ENCODE measurements around the gene PDCL2. TPM values are rescaled to one million over a fixed set of nuclear protein-coding genes. Genes with fewer than 3 reads are reported as not detected.

PDCL2 gene
- total RNA-seq, 1 experiment from 2014 or later = not detected

GRCh38 chr4:55549888-55550287, 42.2 kb downstream of the PDCL2 start:
- Histone ChIP-seq H3K4me1 (ENCODE audit: insufficient read depth, low read length) (peaks cover 8% of the 10 kb centered on the region; the same call in 1 of the 2 replicates), H4K20me1 (ENCODE audit: control insufficient read depth, insufficient read depth, insufficient read length) (no peaks in the 10 kb centered on the region), H3K9me3 (ENCODE audit: control insufficient read depth, low read depth, low read length) (no peaks in the 10 kb centered on the region), H3K27me3 (ENCODE audit: insufficient read depth, low read length) (no peaks in the 10 kb centered on the region), H3K4ac (ENCODE audit: low read depth, low read length) (no peak overlapping the region), H3K9ac (ENCODE audit: extremely low read depth, insufficient read length, low read length) (no peak overlapping the region), H4K5ac (ENCODE audit: insufficient read length, low read depth, low read length) (no peak overlapping the region), H3K27ac (ENCODE audit: insufficient read length, low read depth, low read length) (no peak overlapping the region), H2AFZ (ENCODE audit: low read length) (no peak overlapping the region), H4K91ac (ENCODE audit: insufficient read length, low read depth, low read length) (no peak overlapping the region), H3K79me1 (ENCODE audit: insufficient read depth, low read depth, low read length, poor library complexity, severe bottlenecking) (no peaks in the 10 kb centered on the region), H2AK5ac (ENCODE audit: insufficient read length, low read length) (no peak overlapping the region), H3K23ac (ENCODE audit: insufficient read length, low read depth, low read length) (no peak overlapping the region), H2BK12ac (ENCODE audit: insufficient read length, low read depth, low read length) (no peak overlapping the region), H3K23me2 (ENCODE audit: insufficient read length, low read depth, low read length, poor library complexity, severe bottlenecking) (peaks cover 6% of the 10 kb centered on the region), H3K79me2 (ENCODE audit: insufficient read depth, low read length) (no peaks in the 10 kb centered on the region), H3K56ac (ENCODE audit: insufficient read length, low read depth, low read length) (no peak overlapping the region), H3K14ac (ENCODE audit: insufficient read depth, low read length) (no peak overlapping the region), H4K8ac (replicated peaks; ENCODE audit: insufficient read length, low read depth, low read length) (no peak overlapping the region), H3T11ph (ENCODE audit: low read length) (no peak overlapping the region), H2BK15ac (ENCODE audit: low read depth, low read length) (no peak overlapping the region), H2BK120ac (ENCODE audit: low read depth, low read length, poor library complexity, severe bottlenecking) (no peak overlapping the region), H3K4me2 (ENCODE audit: insufficient read depth, insufficient read length, low read length) (no peak overlapping the region), H3K18ac (ENCODE audit: insufficient read length, low read depth, low read length) (no peak overlapping the region), H2BK5ac (ENCODE audit: insufficient read length, low read length) (no peak overlapping the region), H2BK20ac (ENCODE audit: low read depth, low read length, poor library complexity, severe bottlenecking) (no peak overlapping the region)
- Mint-ChIP-seq H3K27me3 (ENCODE audit: low read depth) (no peaks in the 10 kb centered on the region), H3K27ac (no peak overlapping the region), H3K36me3 (ENCODE audit: insufficient read depth in 1 of 3, low read depth in 3 of 3) (no peaks in the 10 kb centered on the region; a peak in 1 of 7 replicates), H3K4me1 (peaks cover 24 to 37% of the 10 kb centered on the region in 2 experiments), H3K9me3 (no peaks in the 10 kb centered on the region), H3K4me3 (no peak overlapping the region)
- no peak for TF ChIP-seq CTCF (conservative IDR thresholded peaks at IDR 0.05)
- no CpG with 5 or more reads among the region's 2 CpGs for WGBS (ENCODE audit: extremely low coverage, insufficient read length, low lambda C conversion rate)
- no peak for DNase-seq
